Neural crest cell (in vitro differentiated cells): ENCODE results near the gene ITGB2. TPM values are rescaled to one million over a fixed set of nuclear protein-coding genes. Genes with fewer than 3 reads are reported as not detected.
A peak's percentile ranks its signal among the peaks of the same experiment; 100 is the strongest.

ENCODE experiments used
- DNase-seq: peaks from one replicate; pipeline ENCODE4 v3.0.0; 2021; ENCODE audit warnings: low read depth, mixed read lengths, low spot score
- H3K27ac Mint-ChIP-seq: one replicate; pipeline ENCODE4 v1.8.0; 2021; ENCODE audit warnings: mild to moderate bottlenecking, mixed read lengths; ENCODE audit not compliant: unreplicated experiment
- H3K27me3 Mint-ChIP-seq: 2 replicates; pipeline ENCODE4 v1.8.0; 2021; ENCODE audit warnings: low read depth, mild to moderate bottlenecking, mixed read lengths
- H3K36me3 Mint-ChIP-seq: 2 replicates; pipeline ENCODE4 v1.8.0; 2021; ENCODE audit warnings: low read depth, mild to moderate bottlenecking, mixed read lengths
- H3K4me1 Mint-ChIP-seq: 2 replicates; pipeline ENCODE4 v1.8.0; 2021; ENCODE audit warnings: mixed read lengths
- H3K4me3 Mint-ChIP-seq: one replicate; pipeline ENCODE4 v1.8.0; 2021; ENCODE audit warnings: mild to moderate bottlenecking, mixed read lengths
- H3K9me3 Mint-ChIP-seq: 2 replicates; pipeline ENCODE4 v1.8.0; 2021; ENCODE audit warnings: mixed read lengths
- CTCF ChIP-seq: fragments of 200-600 bp; sonication (generic); conservative IDR thresholded peaks from 2 replicates; pipeline ENCODE4 v1.5.0; 2021; ENCODE audit warnings: antibody characterized with exemption, mild to moderate bottlenecking
- total RNA-seq: library from RNA; stranded (reverse); gene quantifications from 2 replicates; pipeline ENCODE4 v1.2.1, GENCODE V29; 2021

The ITGB2 gene
- total RNA-seq, 1 donor from 2014 or later = 0.89 TPM

GRCh38 chr21:44946254-44947041, 25.7 kb upstream of the ITGB2 start:
- no peaks in the 10 kb centered on the region for H3K9me3 Mint-ChIP-seq
- no peaks in the 10 kb centered on the region for H3K27me3 Mint-ChIP-seq
- H3K27ac Mint-ChIP-seq = no peak overlapping the region
- TF ChIP-seq CTCF = no peak
- H3K36me3 Mint-ChIP-seq = no peaks in the 10 kb centered on the region
- no peak overlapping the region for H3K4me3 Mint-ChIP-seq
- H3K4me1 Mint-ChIP-seq = peaks cover 6% of the 10 kb centered on the region
- no peak for DNase-seq

GRCh38 chr21:44944596-44944995, 23.9 kb upstream of the ITGB2 start:
- no peak for TF ChIP-seq CTCF
- Mint-ChIP-seq H3K4me1 (peaks cover 17% of the 10 kb centered on the region), H3K27me3 (no peaks in the 10 kb centered on the region), H3K9me3 (no peaks in the 10 kb centered on the region), H3K36me3 (no peaks in the 10 kb centered on the region), H3K27ac (peak overlapping the region; percentile 62), H3K4me3 (peak overlapping the region; percentile 77)
- DNase-seq = no peak

- no peaks in the 10 kb centered on the region for H3K27me3 Mint-ChIP-seq
- H3K27ac Mint-ChIP-seq = peak overlapping the region; percentile 62
- H3K9me3 Mint-ChIP-seq = no peaks in the 10 kb centered on the region
- H3K4me3 Mint-ChIP-seq = peak overlapping the region; percentile 32
- H3K36me3 Mint-ChIP-seq = no peaks in the 10 kb centered on the region
- TF ChIP-seq CTCF = no peak
- H3K4me1 Mint-ChIP-seq = peaks cover 21% of the 10 kb centered on the region
- DNase-seq = no peak
Measured at GRCh38 chr21:44943686-44944550, 23.2 kb upstream of the ITGB2 start.

- no peak for DNase-seq
- no peaks in the 10 kb centered on the region for H3K36me3 Mint-ChIP-seq
- peaks cover 26% of the 10 kb centered on the region for H3K4me1 Mint-ChIP-seq
- no peaks in the 10 kb centered on the region for H3K27me3 Mint-ChIP-seq
- no peaks in the 10 kb centered on the region for H3K9me3 Mint-ChIP-seq
- no peak overlapping the region for H3K4me3 Mint-ChIP-seq
- H3K27ac Mint-ChIP-seq = no peak overlapping the region
- TF ChIP-seq CTCF = no peak
Measured at GRCh38 chr21:44943005-44943685, 22.4 kb upstream of the ITGB2 start.

GRCh38 chr21:44942566-44942965, 21.9 kb upstream of the ITGB2 start:
- no peak for TF ChIP-seq CTCF
- Mint-ChIP-seq H3K27ac (no peak overlapping the region), H3K4me3 (peak overlapping the region; percentile 90)

More at GRCh38 chr21:44942566-44942965, 21.9 kb upstream of the ITGB2 start:
- H3K4me1 Mint-ChIP-seq = peaks cover 26% of the 10 kb centered on the region
- DNase-seq = no peak
- no peaks in the 10 kb centered on the region for H3K36me3 Mint-ChIP-seq
- H3K27me3 Mint-ChIP-seq = no peaks in the 10 kb centered on the region
- H3K9me3 Mint-ChIP-seq = no peaks in the 10 kb centered on the region
